ENCODE data around the gene GABARAPL2. TPM values are rescaled to one million over a fixed set of nuclear protein-coding genes. Genes with fewer than 3 reads are reported as not detected.

The GABARAPL2 gene
- total RNA-seq, 1 experiment from 2014 or later = 76.9 TPM

- DNase-seq (ENCODE audit: low read depth, low spot score) = no peak
- Histone ChIP-seq H3K79me2 (ENCODE audit: insufficient read depth, low read length) (no peaks in the 10 kb centered on the region), H4K20me1 (ENCODE audit: insufficient read depth) (no peaks in the 10 kb centered on the region), H3K27ac (ENCODE audit: low read depth, low read length) (no peak overlapping the region), H3K36me3 (ENCODE audit: control insufficient read depth in 1 of 2, insufficient read depth in 2 of 2, low read length in 2 of 2) (peaks cover 20 to 39% of the 10 kb centered on the region in 2 experiments), H3K4me1 (ENCODE audit: control insufficient read depth in 1 of 2, insufficient read depth in 2 of 2, low read length in 2 of 2) (no peaks in the 10 kb centered on the region), H3K27me3 (ENCODE audit: insufficient read depth, low read length) (no peaks in the 10 kb centered on the region), H3K4me2 (ENCODE audit: low read length) (no peak overlapping the region), H3K9me3 (ENCODE audit: control insufficient read depth in 1 of 2, insufficient read depth in 1 of 2, low read depth in 1 of 2, low read length in 2 of 2) (0 out of 4 replicates have a peak, but pooled peaks cover 4 to 9% of the 10 kb centered on the region in 2 experiments), H3K9ac (ENCODE audit: low read length) (no peak overlapping the region), H3K9me2 (ENCODE audit: insufficient read depth) (no peaks in the 10 kb centered on the region), H2AFZ (ENCODE audit: low read depth, low read length, poor library complexity, severe bottlenecking) (no peak overlapping the region), H3K4me3 (replicated peaks in 1 of 2; ENCODE audit: low read depth in 1 of 2, low read length in 2 of 2) (no peak overlapping the region)
- CTCF ChIA-PET = interaction anchor here (0.6 kb wide), 1 partner anchor 82 kb away, joined by 3 read pairs; no protein-coding TSS in a partner anchor
- RAD21 ChIA-PET (ENCODE audit: low non-redundant PET in 1 of 2, low total read pairs in 2 of 2, uncharacterized antibody in 2 of 2, unreplicated experiment in 2 of 2) = no interaction called here
- intact Hi-C loops (cut with micrococcal nuclease) = no loop called here
- no peak for TF ChIP-seq ZFX (IDR thresholded peaks at IDR 0.05)
- TF ChIP-seq ELF1 (IDR thresholded peaks at IDR 0.05; ENCODE audit: borderline replicate concordance, low read depth) = no peak
- no peak for TF ChIP-seq EZH2phosphoT487 (IDR thresholded peaks at IDR 0.05; ENCODE audit: borderline replicate concordance)
- TF ChIP-seq SIN3A (IDR thresholded peaks at IDR 0.05; ENCODE audit: low read depth) = no peak
- no peak for TF ChIP-seq EGR1 (IDR thresholded peaks at IDR 0.05; ENCODE audit: low read depth)
- no peak for TF ChIP-seq POLR2AphosphoS5 (IDR thresholded peaks at IDR 0.05; ENCODE audit: low read depth, low read length)
- no peak for TF ChIP-seq ZNF274 (IDR thresholded peaks at IDR 0.05; ENCODE audit: low read depth, low read length)
- BruUV-seq (replicated peaks) = no TSS peak
- POLR2A ChIA-PET = no interaction called here
- ATAC-seq = no peak
Measured at GRCh38 chr16:75599452-75600277, 33.5 kb downstream of the GABARAPL2 start.

- POLR2A ChIA-PET = no interaction called here
- Histone ChIP-seq H3K27me3 (ENCODE audit: insufficient read depth, low read length) (no peaks in the 10 kb centered on the region), H3K27ac (ENCODE audit: low read depth, low read length) (no peak overlapping the region), H3K79me2 (ENCODE audit: insufficient read depth, low read length) (no peaks in the 10 kb centered on the region), H3K4me1 (ENCODE audit: control insufficient read depth in 1 of 2, insufficient read depth in 2 of 2, low read length in 2 of 2) (no peaks in the 10 kb centered on the region), H3K9me3 (ENCODE audit: control insufficient read depth in 1 of 2, insufficient read depth in 1 of 2, low read depth in 1 of 2, low read length in 2 of 2) (0 out of 4 replicates have a peak, but pooled peaks cover 4 to 9% of the 10 kb centered on the region in 2 experiments), H3K4me3 (replicated peaks in 1 of 2; ENCODE audit: low read depth in 1 of 2, low read length in 2 of 2) (no peak overlapping the region), H3K4me2 (ENCODE audit: low read length) (no peak overlapping the region), H3K9me2 (ENCODE audit: insufficient read depth) (no peaks in the 10 kb centered on the region), H4K20me1 (ENCODE audit: insufficient read depth) (no peaks in the 10 kb centered on the region), H3K9ac (ENCODE audit: low read length) (no peak overlapping the region), H3K36me3 (ENCODE audit: control insufficient read depth in 1 of 2, insufficient read depth in 2 of 2, low read length in 2 of 2) (peaks cover 21 to 48% of the 10 kb centered on the region in 2 experiments), H2AFZ (ENCODE audit: low read depth, low read length, poor library complexity, severe bottlenecking) (no peak overlapping the region)
- intact Hi-C loops (cut with micrococcal nuclease) = no loop called here
- DNase-seq (ENCODE audit: low read depth, low spot score) (no peak), ATAC-seq (no peak)
- CTCF ChIA-PET = no interaction called here
- RAD21 ChIA-PET (ENCODE audit: low non-redundant PET in 1 of 2, low total read pairs in 2 of 2, uncharacterized antibody in 2 of 2, unreplicated experiment in 2 of 2) = no interaction called here
- no TSS peak for BruUV-seq (replicated peaks)
- TF ChIP-seq ZBTB33 (IDR thresholded peaks at IDR 0.05; ENCODE audit: extremely low read depth, insufficient replicate concordance, low read length) (no peak), ELF1 (IDR thresholded peaks at IDR 0.05; ENCODE audit: borderline replicate concordance, low read depth) (no peak), CEBPB (IDR thresholded peaks at IDR 0.05; ENCODE audit: low read depth) (no peak), EGR1 (IDR thresholded peaks at IDR 0.05; ENCODE audit: low read depth) (no peak), SP1 (IDR thresholded peaks at IDR 0.05; ENCODE audit: low read depth) (no peak), EZH2 (IDR thresholded peaks at IDR 0.05) (no peak), ZNF274 (IDR thresholded peaks at IDR 0.05; ENCODE audit: low read depth, low read length) (no peak), JUND (IDR thresholded peaks at IDR 0.05) (no peak), FOSL1 (IDR thresholded peaks at IDR 0.05; ENCODE audit: low read depth) (no peak), TCF7L2 (IDR thresholded peaks at IDR 0.05; ENCODE audit: borderline replicate concordance, extremely low read depth, insufficient read depth, insufficient read length) (no peak), POLR2A (IDR thresholded peaks at IDR 0.05; ENCODE audit: borderline replicate concordance, extremely low read depth, insufficient read depth, insufficient read length) (no peak)
Measured at GRCh38 chr16:75603241-75603640, 37.1 kb downstream of the GABARAPL2 start.

All from HCT116 (cell line).